K562 (cell line): ENCODE measurements around the gene SLC4A11. TPM values are rescaled to one million over a fixed set of nuclear protein-coding genes. Genes with fewer than 3 reads are reported as not detected.

Experiments used
- ATAC-seq: fragments of 200-7000 bp; cut with Tn5 transposase; 3 replicates; pipeline ENCODE4 v1.9.1; 2020; ENCODE audit warnings: moderate library complexity
- BruUV-seq: library from RNA; stranded (reverse); fragments of 400-500 nt; replicated peaks from 2 replicates; lab custom pipeline; 2021; lab: Mats Ljungman, UMichigan
- CTCF ChIA-PET: fragments of 300-600 bp; formaldehyde crosslinking; extraction: SDS; loops from one replicate; lab custom pipeline; 2021; ENCODE audit warnings: low intra/inter-chr PET ratio; lab: Yijun Ruan, JAX
- POLR2A ChIA-PET: fragments of 300-600, 350-650 bp; sonication (Branson Sonifier 250); formaldehyde crosslinking; extraction: SDS; loops from one replicate; lab custom pipeline; 2021; ENCODE audit warnings: antibody characterized with exemption, inconsistent platforms; lab: Yijun Ruan, JAX
- DNase-seq, 4 experiments: peaks; one replicate each; pipeline versions ENCODE4 v3.0.0 to v3.0.0-alpha.2; 2011 to 2018; ENCODE audit warnings: low spot score in 3 of 4, mixed read lengths in 3 of 4; ENCODE audit errors: extremely low read depth in 1 of 4
- FAIRE-seq: peaks from 2 replicates; lab custom pipeline; 2011; peaks lifted over from hg19 to GRCh38; lab: Jason Lieb, UNC
- H2AFZ ChIP-seq: 2 replicates; pipeline ENCODE4 v1.6.0; 2011; ENCODE audit warnings: low read depth, low read length, control low read depth, inconsistent platforms
- H3K27ac ChIP-seq: fragments of 200-600 bp; 3 replicates; pipeline ENCODE4 v1.8.0; 2011; ENCODE audit warnings: low read depth, mild to moderate bottlenecking, control low read depth, inconsistent platforms, low read length, moderate library complexity, mixed read lengths; ENCODE audit errors: extremely low read depth
- H3K27me3 ChIP-seq, 2 experiments: fragments of 300-600 bp in 1 of 2; 2 replicates in 1 of 2; 3 replicates in 1 of 2; pipeline versions ENCODE4 v1.6.0 to v1.8.0; 2011; ENCODE audit warnings: inconsistent platforms in 2 of 2, low read length in 2 of 2, mild to moderate bottlenecking in 1 of 2, mixed read lengths in 1 of 2, moderate library complexity in 1 of 2; ENCODE audit not compliant: control insufficient read depth in 2 of 2, insufficient read depth in 2 of 2
- H3K36me3 ChIP-seq: fragments of 300-600 bp; 3 replicates; pipeline ENCODE4 v1.8.0; 2011; ENCODE audit warnings: mild to moderate bottlenecking, low read length, inconsistent platforms; ENCODE audit not compliant: control insufficient read depth, insufficient read depth
- H3K4me1 ChIP-seq, 2 experiments: fragments of 200-600 bp in 1 of 2; replicated peaks in 1 of 2; 2 replicates in 1 of 2; 3 replicates in 1 of 2; pipeline versions ENCODE4 v1.5.1 to v1.8.0; 2011; ENCODE audit warnings: inconsistent platforms in 2 of 2, low read length in 2 of 2, mild to moderate bottlenecking in 1 of 2, mixed read lengths in 1 of 2, moderate library complexity in 1 of 2; ENCODE audit not compliant: control insufficient read depth in 2 of 2, insufficient read depth in 2 of 2
- H3K4me2 ChIP-seq: 2 replicates; pipeline ENCODE4 v1.6.1; 2011; ENCODE audit warnings: low read length, control low read depth, inconsistent platforms, mixed read lengths; ENCODE audit not compliant: insufficient read depth
- H3K4me3 ChIP-seq: fragments of 200-600 bp; sonication (generic), shearing (Covaris generic); 2 replicates; pipeline ENCODE4 v1.5.1; 2016; ENCODE audit warnings: control low read depth, inconsistent platforms
- H3K79me2 ChIP-seq: fragments of 200-600 bp; 3 replicates; pipeline ENCODE4 v1.8.0; 2011; ENCODE audit warnings: low read length, inconsistent platforms; ENCODE audit not compliant: control insufficient read depth, insufficient read depth
- H3K9ac ChIP-seq, 2 experiments: 2 replicates each; pipeline versions ENCODE4 v1.6.0 to v1.6.1; 2011; ENCODE audit warnings: low read depth in 2 of 2, low read length in 2 of 2, control low read depth in 1 of 2, inconsistent platforms in 1 of 2, mild to moderate bottlenecking in 1 of 2, mixed read lengths in 1 of 2; ENCODE audit not compliant: insufficient read depth in 1 of 2
- H3K9me1 ChIP-seq: one replicate; pipeline ENCODE4 v1.6.0; 2011; ENCODE audit warnings: inconsistent platforms, mild to moderate bottlenecking, low read length, moderate library complexity; ENCODE audit not compliant: control insufficient read depth, insufficient read depth
- H3K9me3 ChIP-seq: replicated peaks from 2 replicates; pipeline ENCODE4 v1.5.1; 2011; ENCODE audit warnings: low read depth, low read length, inconsistent platforms; ENCODE audit not compliant: control insufficient read depth, insufficient read depth
- H4K20me1 ChIP-seq: replicated peaks from 2 replicates; pipeline ENCODE4 v1.6.1; 2011; ENCODE audit warnings: low read length, inconsistent platforms, mixed read lengths; ENCODE audit not compliant: control insufficient read depth, insufficient read depth
- GABPA ChIP-seq: fragments of 200-800 bp; sonication (Bioruptor generic); conservative IDR thresholded peaks from 2 replicates; pipeline ENCODE4 v1.6.1; 2016; ENCODE audit warnings: low read depth, missing genetic modification characterization, missing compliant biosample characterization
- NFE2L1 ChIP-seq: fragments of 450-650 bp; IDR thresholded peaks from 2 replicates; pipeline ENCODE4 v1.6.1; 2016; ENCODE audit warnings: missing genetic modification characterization, low read depth, mild to moderate bottlenecking, missing compliant biosample characterization, moderate library complexity, borderline replicate concordance
- SLC30A9 ChIP-seq: fragments of 250-450 bp; sonication (Bioruptor Pico); IDR thresholded peaks from 2 replicates; pipeline ENCODE4 v1.8.0; 2022; ENCODE audit warnings: mild to moderate bottlenecking, moderate library complexity
- ZNF121 ChIP-seq: sonication (generic); formaldehyde crosslinking; conservative IDR thresholded peaks from 2 replicates; pipeline ENCODE4 v1.8.0; 2022; ENCODE audit warnings: missing genetic modification reagents
- ZNF165 ChIP-seq: fragments of 250-450 bp; sonication (Bioruptor Pico); IDR thresholded peaks from 2 replicates; pipeline ENCODE4 v1.4.0; 2020; ENCODE audit warnings: borderline replicate concordance
- ZNF23 ChIP-seq: fragments of 250-450 bp; sonication (Bioruptor Pico); IDR thresholded peaks from 2 replicates; pipeline ENCODE4 v1.4.0; 2020; ENCODE audit warnings: mild to moderate bottlenecking
- WGBS: fragments of 100-300 bp; shearing (Covaris generic); methylation state at CpG from one replicate; pipeline ENCODE4 v1.1.6; 2016; ENCODE audit warnings: low coverage, mixed read lengths; ENCODE audit not compliant: insufficient coverage; ENCODE audit errors: missing lambda C conversion rate; 5-methylcytosine and 5-hydroxymethylcytosine counted together
- in situ Hi-C: fragments of 300-500 bp; cut with MboI; formaldehyde crosslinking; loops from 4 replicates; pipeline ENCODE4 v1.15.0; 2018; ENCODE audit warnings: inconsistent platforms, mixed read lengths
- intact Hi-C: fragments of 100-400 bp; cut with micrococcal nuclease; formaldehyde crosslinking; loops from 2 replicates; pipeline ENCODE4 v1.14.2; 2022
- polyA plus RNA-seq, 8 experiments: library from polyadenylated mRNA; depleted of rRNA in 4 of 8; stranded (reverse) in 5 of 8; unstranded in 3 of 8; fragments of >200 nt; fragmentation: Nextera tagmentation in 2 of 8; fragmentation: Illumina TruSeq in 1 of 8; extraction: Ambion mirVana in 2 of 8; extraction: Trizol in 1 of 8; gene quantifications; 2 replicates each; pipeline versions ENCODE4 v1.2.1 to v1.2.3, GENCODE V29; 2011 to 2014; ENCODE audit warnings: inconsistent platforms in 1 of 8, missing spikeins in 1 of 8
- total RNA-seq, 7 experiments: library from RNA; depleted of rRNA in 6 of 7; stranded (reverse); fragments of >200 nt in 6 of 7; fragmentation: Illumina TruSeq in 2 of 7; extraction: Trizol in 2 of 7; gene quantifications; 2 replicates each; pipeline versions ENCODE4 v1.2.1 to v1.2.3, GENCODE V29; 2011 to 2021; ENCODE audit warnings: low replicate concordance in 1 of 7

SLC4A11 gene
- total and polyA plus RNA-seq, 9 of the 15 experiments (the other 6 are each of a cell fraction or from before 2014, with no cell fraction given), result 0.10 to 2.0 (median 0.20) TPM

GRCh38 chr20:3247638-3248037 is 8.6 kb upstream of the SLC4A11 start:
- intact Hi-C loops, result no loop called here
- Histone ChIP-seq H3K4me3 (no peak overlapping the region), H3K9me1 (no peaks in the 10 kb centered on the region), H3K4me2 (no peak overlapping the region), H3K27me3 (peaks cover 0 to 18% of the 10 kb centered on the region in 2 experiments; a peak in 2 of 5 replicates), H3K27ac (no peak overlapping the region), H3K9me3 (no peaks in the 10 kb centered on the region), H3K9ac (no peak overlapping the region), H4K20me1 (0 out of 2 replicates have a peak, but pooled peaks cover 3% of the 10 kb centered on the region), H3K4me1 (peaks cover 0 to 10% of the 10 kb centered on the region in 2 experiments; a peak in 3 of 5 replicates), H3K79me2 (no peaks in the 10 kb centered on the region), H2AFZ (no peak overlapping the region), H3K36me3 (peaks cover 3% of the 10 kb centered on the region; the same call in 1 of the 3 replicates)
- ChIA-PET CTCF (no interaction called here), POLR2A (interaction anchor here (0.6 to 1.2 kb wide), 2 partner anchors 15 to 81 kb away, joined by 3 to 4 read pairs; no protein-coding TSS in a partner anchor)
- FAIRE-seq, result no peak
- DNase-seq, result no peak
- in situ Hi-C loops, result no loop called here
- WGBS, result 22% methylated on average over 4 of the region's 4 CpGs
- no TSS peak for BruUV-seq
- ATAC-seq, result no peak
- no peak for TF ChIP-seq NFE2L1
- no peak for TF ChIP-seq ZNF23 (CRISPR knock-in tag)
- TF ChIP-seq SLC30A9 (CRISPR knock-in tag), result no peak
- no peak for TF ChIP-seq ZNF165
- TF ChIP-seq, all 486 proteins: peak for 0

GRCh38 chr20:3246682-3247081 is 7.7 kb upstream of the SLC4A11 start:
- POLR2A ChIA-PET, result interaction anchor here (0.6 kb wide), 1 partner anchor 16 kb away, joined by 5 read pairs; no protein-coding TSS in a partner anchor
- TF ChIP-seq ZNF121 (CRISPR knock-in tag) (0 out of 2 replicates have a peak, but pooled peaks have one; percentile 39), GABPA (no peak)
- no peak overlapping the region for H3K27ac ChIP-seq
- peaks cover 0 to 18% of the 10 kb centered on the region in 2 experiments; a peak in 2 of 5 replicates for H3K27me3 ChIP-seq
- whole genome bisulfite sequencing, result no CpG with 5 or more reads among the region's 1 CpG
- H3K36me3 ChIP-seq, result no peaks in the 10 kb centered on the region
- H3K9me3 ChIP-seq, result no peaks in the 10 kb centered on the region
- FAIRE-seq (no peak), DNase-seq (no peak), ATAC-seq (no peak)
- intact Hi-C loops (no loop called here), in situ Hi-C loops (no loop called here)
- peaks cover 3% of the 10 kb centered on the region; the same call in 1 of the 2 replicates for H4K20me1 ChIP-seq
- no peaks in the 10 kb centered on the region for H3K9me1 ChIP-seq
- no TSS peak for BruUV-seq
- H2AFZ ChIP-seq, result no peak overlapping the region
- no peak overlapping the region for H3K4me2 ChIP-seq
- no peak overlapping the region for H3K9ac ChIP-seq
- no peaks in the 10 kb centered on the region for H3K79me2 ChIP-seq
- peaks cover 0 to 10% of the 10 kb centered on the region in 2 experiments; a peak in 3 of 5 replicates for H3K4me1 ChIP-seq
- CTCF ChIA-PET, result no interaction called here
- H3K4me3 ChIP-seq, result no peak overlapping the region
